ENCODE measurements around the gene KRT73.

KRT73 gene

DNA sequence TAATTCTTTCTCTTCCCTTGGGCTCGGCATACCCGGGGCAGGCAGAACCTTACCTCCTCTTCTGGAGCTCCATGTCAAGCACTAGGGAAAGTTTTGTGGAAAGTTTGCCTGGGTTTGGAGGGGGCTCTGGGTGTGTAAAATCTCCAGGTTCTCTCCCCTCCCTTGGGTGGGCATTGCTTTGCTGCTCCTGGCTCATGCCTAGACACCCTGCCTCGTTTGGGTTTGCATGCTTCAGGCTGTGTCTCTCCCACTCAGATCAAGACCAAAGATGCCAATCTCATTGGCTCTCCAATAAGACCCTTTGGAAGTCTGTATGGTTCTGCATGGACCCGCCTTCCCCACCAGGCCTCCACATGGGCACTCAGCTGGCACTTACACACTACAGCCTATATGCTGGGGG lies 39.8 kb upstream of the KRT73 start:
- H3K27me3 ChIP-seq (ENCODE audit: control insufficient read depth, insufficient read depth, low read length), result no peaks in the 10 kb centered on the region

DNA sequence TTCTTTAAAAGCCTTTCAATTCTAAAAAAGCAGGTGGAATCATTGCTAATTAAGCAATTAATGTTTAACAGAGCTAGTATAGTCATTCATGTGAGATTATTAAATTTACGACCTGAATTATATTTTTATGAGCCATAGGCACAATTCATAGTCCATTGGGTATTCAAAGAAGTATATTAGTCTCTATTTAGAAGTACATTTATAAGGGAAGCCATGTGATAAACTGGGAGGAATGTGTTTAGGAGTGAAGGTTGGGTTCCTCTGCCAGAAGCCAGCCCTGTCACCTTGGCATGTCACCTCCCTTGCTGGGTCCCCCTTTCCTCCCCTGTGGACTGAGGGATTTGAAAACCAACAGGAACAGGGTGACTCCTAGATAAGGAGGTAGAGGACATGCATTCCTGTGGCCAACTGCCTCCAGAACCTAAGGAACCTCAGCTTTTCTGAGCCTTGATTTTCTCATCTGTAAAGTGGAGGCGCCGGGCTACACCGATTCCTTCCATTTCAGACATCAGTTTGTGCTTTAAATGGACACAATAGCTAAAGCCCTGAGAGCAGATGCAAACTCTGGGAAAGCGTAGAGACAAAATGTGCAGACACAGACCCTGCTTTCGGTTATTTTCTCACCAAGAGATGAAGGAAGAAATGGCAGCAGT lies 39.0 kb upstream of the KRT73 start:
- H3K36me3 ChIP-seq (ENCODE audit: control insufficient read depth, insufficient read depth, low read length), result no peaks in the 10 kb centered on the region
- no CpG with 5 or more reads among the region's 6 CpGs for WGBS (ENCODE audit: insufficient coverage, insufficient read length)
- H3K27me3 ChIP-seq (ENCODE audit: control insufficient read depth, insufficient read depth, low read length), result no peaks in the 10 kb centered on the region
- no peaks in the 10 kb centered on the region for H3K9me3 ChIP-seq (ENCODE audit: control insufficient read depth, insufficient read depth, low read length)
- no peaks in the 10 kb centered on the region for H3K4me1 ChIP-seq (ENCODE audit: control insufficient read depth, insufficient read depth, low read length)
- H3K4me3 ChIP-seq (ENCODE audit: low read length), result no peak overlapping the region
- H3K27ac ChIP-seq (ENCODE audit: low read length), result no peak overlapping the region
- DNase-seq (ENCODE audit: low read depth, low spot score), result no peak

More for the DNA sequence above, 39.8 kb upstream of the KRT73 start:
- H3K4me3 ChIP-seq (ENCODE audit: low read length), result no peak overlapping the region
- no CpG with 5 or more reads among the region's 4 CpGs for WGBS (ENCODE audit: insufficient coverage, insufficient read length)
- H3K36me3 ChIP-seq (ENCODE audit: control insufficient read depth, insufficient read depth, low read length), result no peaks in the 10 kb centered on the region
- DNase-seq (ENCODE audit: low read depth, low spot score), result no peak
- H3K27ac ChIP-seq (ENCODE audit: low read length), result no peak overlapping the region
- no peaks in the 10 kb centered on the region for H3K4me1 ChIP-seq (ENCODE audit: control insufficient read depth, insufficient read depth, low read length)
- H3K9me3 ChIP-seq (ENCODE audit: control insufficient read depth, insufficient read depth, low read length), result no peaks in the 10 kb centered on the region

- Histone ChIP-seq H3K27me3 (ENCODE audit: control insufficient read depth, insufficient read depth, low read length) (no peaks in the 10 kb centered on the region), H3K9me3 (ENCODE audit: control insufficient read depth, insufficient read depth, low read length) (no peaks in the 10 kb centered on the region), H3K4me3 (ENCODE audit: low read length) (no peak overlapping the region), H3K4me1 (ENCODE audit: control insufficient read depth, insufficient read depth, low read length) (no peaks in the 10 kb centered on the region), H3K36me3 (ENCODE audit: control insufficient read depth, insufficient read depth, low read length) (no peaks in the 10 kb centered on the region), H3K27ac (ENCODE audit: low read length) (no peak overlapping the region)
- no peak for DNase-seq (ENCODE audit: low read depth, low spot score)
- WGBS (ENCODE audit: insufficient coverage, insufficient read length), result no CpG with 5 or more reads among the region's 4 CpGs
Measured at GRCh38 chr12:52656616-52657015, 38.3 kb upstream of the KRT73 start.

- Histone ChIP-seq H3K4me3 (ENCODE audit: low read length) (no peak overlapping the region), H3K9me3 (ENCODE audit: control insufficient read depth, insufficient read depth, low read length) (no peaks in the 10 kb centered on the region), H3K27ac (ENCODE audit: low read length) (no peak overlapping the region), H3K4me1 (ENCODE audit: control insufficient read depth, insufficient read depth, low read length) (no peaks in the 10 kb centered on the region), H3K27me3 (ENCODE audit: control insufficient read depth, insufficient read depth, low read length) (no peaks in the 10 kb centered on the region), H3K36me3 (ENCODE audit: control insufficient read depth, insufficient read depth, low read length) (no peaks in the 10 kb centered on the region)
- DNase-seq (ENCODE audit: low read depth, low spot score), result no peak
- WGBS (ENCODE audit: insufficient coverage, insufficient read length), result no CpG with 5 or more reads among the region's 8 CpGs
Measured at GRCh38 chr12:52655720-52656124, 37.4 kb upstream of the KRT73 start.

DNA sequence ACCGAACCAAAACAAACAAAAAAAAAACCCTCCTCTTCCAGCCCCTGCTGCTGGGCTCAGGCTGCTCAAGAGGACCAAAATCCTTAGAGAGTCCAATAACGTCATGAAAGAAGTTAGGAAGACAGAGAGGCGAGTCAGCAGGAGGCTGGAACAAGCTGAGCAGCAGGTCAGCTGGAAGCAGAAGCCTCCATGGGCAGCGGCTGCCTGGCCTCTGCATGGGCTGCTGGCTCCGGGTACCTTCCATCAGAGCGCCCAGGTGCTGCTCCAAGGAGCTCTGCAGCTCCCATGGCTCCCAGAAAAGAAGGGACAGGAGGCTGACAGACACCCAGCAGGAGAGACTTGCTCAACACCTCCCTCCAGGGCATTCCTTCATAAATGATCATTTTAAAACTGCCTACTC lies 36.9 kb upstream of the KRT73 start:
- WGBS (ENCODE audit: insufficient coverage, insufficient read length), result no CpG with 5 or more reads among the region's 6 CpGs
- Histone ChIP-seq H3K9me3 (ENCODE audit: control insufficient read depth, insufficient read depth, low read length) (no peaks in the 10 kb centered on the region), H3K27ac (ENCODE audit: low read length) (no peak overlapping the region), H3K36me3 (ENCODE audit: control insufficient read depth, insufficient read depth, low read length) (no peaks in the 10 kb centered on the region), H3K4me1 (ENCODE audit: control insufficient read depth, insufficient read depth, low read length) (no peaks in the 10 kb centered on the region), H3K27me3 (ENCODE audit: control insufficient read depth, insufficient read depth, low read length) (no peaks in the 10 kb centered on the region), H3K4me3 (ENCODE audit: low read length) (no peak overlapping the region)
- no peak for DNase-seq (ENCODE audit: low read depth, low spot score)

DNA sequence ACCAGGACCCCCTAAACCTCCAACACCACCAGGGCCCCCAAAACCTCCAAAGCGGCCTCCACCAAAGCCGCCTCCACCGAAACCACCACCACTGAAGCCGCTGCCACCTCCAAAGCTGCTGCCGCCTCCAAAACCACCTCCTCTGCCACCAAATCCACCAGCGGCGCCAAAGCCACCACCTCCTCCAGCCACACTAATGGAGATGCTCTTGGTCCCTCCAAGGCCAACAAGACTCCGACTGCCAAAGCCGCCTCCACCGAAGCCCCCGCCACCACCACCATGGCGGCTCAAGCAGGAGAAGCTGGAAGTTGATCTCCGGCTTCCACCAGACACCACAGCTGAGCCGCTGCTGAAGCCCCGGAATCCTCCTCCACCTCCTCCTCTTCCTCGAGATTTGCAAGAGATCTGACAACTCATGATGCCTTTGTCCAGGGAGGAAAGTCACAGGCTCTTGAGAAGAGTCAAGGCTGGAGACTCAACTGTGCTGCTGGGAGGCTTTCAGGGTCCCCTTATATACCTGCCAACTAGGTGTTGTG lies 33.4 kb upstream of the KRT73 start, which contains the start of gene KRT2:
Gene KRT2 (minus strand): TSS at position 486 of the 536 bp plus-strand sequence. CDS start 69 bp downstream, at position 417.
- Histone ChIP-seq H3K4me1 (ENCODE audit: control insufficient read depth, insufficient read depth, low read length) (no peaks in the 10 kb centered on the region), H3K27ac (ENCODE audit: low read length) (no peak within 1 kb of the TSS), H3K4me3 (ENCODE audit: low read length) (no peak within 1 kb of the TSS), H3K9me3 (ENCODE audit: control insufficient read depth, insufficient read depth, low read length) (no peaks in the 10 kb centered on the region), H3K36me3 (ENCODE audit: control insufficient read depth, insufficient read depth, low read length) (no peaks in the 10 kb centered on the region), H3K27me3 (ENCODE audit: control insufficient read depth, insufficient read depth, low read length) (no peaks in the 10 kb centered on the region)
- DNase-seq (ENCODE audit: low read depth, low spot score), result no peak
- WGBS (ENCODE audit: insufficient coverage, insufficient read length), result no CpG with 5 or more reads among the region's 16 CpGs

GRCh38 chr12:52650520-52651081 lies 32.2 kb upstream of the KRT73 start:
- Histone ChIP-seq H3K27me3 (ENCODE audit: control insufficient read depth, insufficient read depth, low read length) (no peaks in the 10 kb centered on the region), H3K9me3 (ENCODE audit: control insufficient read depth, insufficient read depth, low read length) (no peaks in the 10 kb centered on the region), H3K36me3 (ENCODE audit: control insufficient read depth, insufficient read depth, low read length) (no peaks in the 10 kb centered on the region), H3K4me3 (ENCODE audit: low read length) (no peak overlapping the region), H3K4me1 (ENCODE audit: control insufficient read depth, insufficient read depth, low read length) (no peaks in the 10 kb centered on the region), H3K27ac (ENCODE audit: low read length) (no peak overlapping the region)
- no CpG with 5 or more reads among the region's 12 CpGs for WGBS (ENCODE audit: insufficient coverage, insufficient read length)
- DNase-seq (ENCODE audit: low read depth, low spot score), result no peak

- DNase-seq (ENCODE audit: low read depth, low spot score), result no peak
- H3K4me1 ChIP-seq (ENCODE audit: control insufficient read depth, insufficient read depth, low read length), result no peaks in the 10 kb centered on the region
- no peaks in the 10 kb centered on the region for H3K36me3 ChIP-seq (ENCODE audit: control insufficient read depth, insufficient read depth, low read length)
- H3K27ac ChIP-seq (ENCODE audit: low read length), result no peak overlapping the region
- H3K9me3 ChIP-seq (ENCODE audit: control insufficient read depth, insufficient read depth, low read length), result no peaks in the 10 kb centered on the region
- no peaks in the 10 kb centered on the region for H3K27me3 ChIP-seq (ENCODE audit: control insufficient read depth, insufficient read depth, low read length)
- WGBS (ENCODE audit: insufficient coverage, insufficient read length), result no CpG with 5 or more reads among the region's 6 CpGs
- no peak overlapping the region for H3K4me3 ChIP-seq (ENCODE audit: low read length)
Measured at GRCh38 chr12:52649066-52649465, 30.7 kb upstream of the KRT73 start.

DNA sequence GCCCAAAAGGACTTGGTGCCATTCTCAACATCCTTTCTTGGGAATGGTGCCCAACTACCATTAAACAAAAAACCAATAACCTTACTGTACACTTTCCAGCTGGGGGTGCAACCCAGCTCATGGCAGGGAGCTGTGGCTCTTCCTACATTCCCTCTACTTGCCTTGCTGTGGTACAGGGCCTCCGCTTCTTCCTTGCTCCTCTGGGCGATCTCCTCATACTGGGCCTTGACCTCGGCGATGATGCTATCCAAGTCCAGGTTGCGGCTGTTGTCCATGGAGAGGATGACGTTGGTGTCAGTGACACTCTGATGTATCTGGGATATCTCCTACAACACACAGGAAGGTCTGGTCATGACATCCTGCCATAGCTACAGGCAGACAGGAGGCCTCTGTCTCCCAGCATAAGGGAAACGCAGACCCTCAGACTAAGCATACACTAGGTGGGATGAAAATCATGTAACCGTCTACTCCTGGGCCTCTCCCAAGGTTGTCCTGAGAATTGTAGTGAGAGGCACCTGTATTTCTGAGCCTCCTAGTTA lies 29.7 kb upstream of the KRT73 start:
- Histone ChIP-seq H3K4me1 (ENCODE audit: control insufficient read depth, insufficient read depth, low read length) (no peaks in the 10 kb centered on the region), H3K36me3 (ENCODE audit: control insufficient read depth, insufficient read depth, low read length) (no peaks in the 10 kb centered on the region), H3K27me3 (ENCODE audit: control insufficient read depth, insufficient read depth, low read length) (no peaks in the 10 kb centered on the region), H3K4me3 (ENCODE audit: low read length) (no peak overlapping the region), H3K27ac (ENCODE audit: low read length) (no peak overlapping the region), H3K9me3 (ENCODE audit: control insufficient read depth, insufficient read depth, low read length) (no peaks in the 10 kb centered on the region)
- DNase-seq (ENCODE audit: low read depth, low spot score), result no peak
- no CpG with 5 or more reads among the region's 8 CpGs for WGBS (ENCODE audit: insufficient coverage, insufficient read length)

GRCh38 chr12:52647601-52648000 lies 29.2 kb upstream of the KRT73 start:
- no peaks in the 10 kb centered on the region for H3K27me3 ChIP-seq (ENCODE audit: control insufficient read depth, insufficient read depth, low read length)
- no peak for DNase-seq (ENCODE audit: low read depth, low spot score)
- H3K27ac ChIP-seq (ENCODE audit: low read length), result no peak overlapping the region
- WGBS (ENCODE audit: insufficient coverage, insufficient read length), result no CpG with 5 or more reads among the region's 9 CpGs
- H3K4me3 ChIP-seq (ENCODE audit: low read length), result no peak overlapping the region
- no peaks in the 10 kb centered on the region for H3K9me3 ChIP-seq (ENCODE audit: control insufficient read depth, insufficient read depth, low read length)
- no peaks in the 10 kb centered on the region for H3K4me1 ChIP-seq (ENCODE audit: control insufficient read depth, insufficient read depth, low read length)
- no peaks in the 10 kb centered on the region for H3K36me3 ChIP-seq (ENCODE audit: control insufficient read depth, insufficient read depth, low read length)

Data from iPS DF 6.9 (cell line).